HFF-Myc (cell line): ENCODE measurements around the gene FASN.

Experiments used
- DNase-seq: peaks from one replicate; pipeline ENCODE4 v3.0.0-alpha.2; 2011; ENCODE audit warnings: low read depth; ENCODE audit errors: extremely low read depth
- H3K4me3 ChIP-seq: replicated peaks from 2 replicates; pipeline ENCODE4 v1.5.1; 2011; ENCODE audit warnings: low read depth, mild to moderate bottlenecking, control low read depth, low read length
- CTCF ChIP-seq: IDR thresholded peaks from 2 replicates; pipeline ENCODE4 v1.5.1; 2012; ENCODE audit warnings: mild to moderate bottlenecking, low read depth, low read length, control low read depth; ENCODE audit errors: missing control alignments

The FASN gene

GRCh38 chr17:82076785-82077591 lies 21.0 kb downstream of the FASN start:
- no peak for TF ChIP-seq CTCF
- no peak overlapping the region for H3K4me3 ChIP-seq
- DNase-seq, result no peak

- no peak overlapping the region for H3K4me3 ChIP-seq
- no peak for DNase-seq
- TF ChIP-seq CTCF, result no peak
These were observed 21.8 kb downstream of the FASN start for GRCh38 chr17:82076018-82076784.

- no peak for DNase-seq
- no peak overlapping the region for H3K4me3 ChIP-seq
- no peak for TF ChIP-seq CTCF
These were observed 24.6 kb downstream of the FASN start for GRCh38 chr17:82073446-82073845.

GRCh38 chr17:82072827-82073226 lies 25.2 kb downstream of the FASN start:
- TF ChIP-seq CTCF, result no peak
- DNase-seq, result no peak
- no peak overlapping the region for H3K4me3 ChIP-seq

- no peak for TF ChIP-seq CTCF
These were observed 27.4 kb downstream of the FASN start for GRCh38 chr17:82070611-82071010.

GRCh38 chr17:82065638-82066303 lies 32.3 kb downstream of the FASN start, which contains the start of gene DUS1L:
Gene DUS1L (minus strand): TSS chr17:82065804. CDS start chr17:82065059, 745 bp downstream.
- H3K4me3 ChIP-seq, result peak within 1 kb of the TSS; percentile 86
- TF ChIP-seq CTCF, result no peak
- no peak for DNase-seq

More at GRCh38 chr17:82070611-82071010, 27.4 kb downstream of the FASN start:
- no peak overlapping the region for H3K4me3 ChIP-seq
- DNase-seq, result no peak
